K562 (cell line): Measurements from ENCODE around the gene CDH20. TPM values are rescaled to one million over a fixed set of nuclear protein-coding genes. Genes with fewer than 3 reads are reported as not detected.

Source experiments
- BMI1 ChIP-seq: fragments of 150-350 bp; IDR thresholded peaks from 2 replicates; pipeline ENCODE4 v1.6.1; 2014; ENCODE audit warnings: low read length
- SPI1 ChIP-seq: IDR thresholded peaks from 2 replicates; pipeline ENCODE4 v1.6.1; 2011; ENCODE audit warnings: low read depth, low read length, control low read depth, borderline replicate concordance
- polyA plus RNA-seq, 8 experiments: library from polyadenylated mRNA; depleted of rRNA in 4 of 8; stranded (reverse) in 5 of 8; unstranded in 3 of 8; fragments of >200 nt; fragmentation: Nextera tagmentation in 2 of 8; fragmentation: Illumina TruSeq in 1 of 8; extraction: Ambion mirVana in 2 of 8; extraction: Trizol in 1 of 8; gene quantifications; 2 replicates each; pipeline versions ENCODE4 v1.2.1 to v1.2.3, GENCODE V29; 2011 to 2014; ENCODE audit warnings: inconsistent platforms in 1 of 8, missing spikeins in 1 of 8
- total RNA-seq, 7 experiments: library from RNA; depleted of rRNA in 6 of 7; stranded (reverse); fragments of >200 nt in 6 of 7; fragmentation: Illumina TruSeq in 2 of 7; extraction: Trizol in 2 of 7; gene quantifications; 2 replicates each; pipeline versions ENCODE4 v1.2.1 to v1.2.3, GENCODE V29; 2011 to 2021; ENCODE audit warnings: low replicate concordance in 1 of 7
- TF ChIP-seq, protein P1 (sequence below): conservative IDR thresholded peaks from 2 replicates; pipeline ENCODE4 v1.6.1; 2011; ENCODE audit warnings: low read depth, mild to moderate bottlenecking, low read length; ENCODE audit not compliant: control insufficient read depth
- TF ChIP-seq, protein P2 (sequence below): sonication (generic); formaldehyde crosslinking; IDR thresholded peaks from 2 replicates; pipeline ENCODE4 v1.9.0; 2022; ENCODE audit warnings: mild to moderate bottlenecking, missing genetic modification reagents
- TF ChIP-seq, protein P3 (sequence below): sonication (generic); formaldehyde crosslinking; IDR thresholded peaks from 2 replicates; pipeline ENCODE4 v1.8.0; 2022; ENCODE audit warnings: mild to moderate bottlenecking, missing genetic modification reagents
- TF ChIP-seq, protein P4 (sequence below): fragments of 450-650 bp; IDR thresholded peaks from 2 replicates; pipeline ENCODE4 v1.7.1; 2018; ENCODE audit warnings: mild to moderate bottlenecking, low read depth; ENCODE audit not compliant: partially characterized antibody

CDH20 gene
- total and polyA plus RNA-seq, 9 of the 15 experiments (the other 6 are each of a cell fraction or from before 2014, with no cell fraction given): not detected

DNA sequence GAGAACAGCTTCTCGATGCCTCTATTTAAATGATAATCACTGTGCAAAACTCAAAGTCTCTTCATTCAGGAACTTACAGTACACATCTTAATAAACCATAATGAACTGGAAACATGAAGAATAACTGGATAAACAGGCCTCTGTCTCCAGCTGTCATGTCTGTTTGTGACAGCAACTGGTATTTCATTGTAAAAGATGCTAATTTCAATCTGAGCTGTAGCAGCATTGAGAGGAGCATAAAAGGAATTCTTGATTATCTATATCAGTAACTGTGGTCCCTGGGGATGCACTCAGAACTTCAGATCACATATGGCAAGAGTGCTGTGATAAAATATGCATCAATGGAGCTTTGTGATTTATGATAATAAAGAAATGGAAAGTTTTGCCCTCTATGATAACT is 18.8 kb downstream of the CDH20 start (continued):
- TF ChIP-seq, protein P1, sequence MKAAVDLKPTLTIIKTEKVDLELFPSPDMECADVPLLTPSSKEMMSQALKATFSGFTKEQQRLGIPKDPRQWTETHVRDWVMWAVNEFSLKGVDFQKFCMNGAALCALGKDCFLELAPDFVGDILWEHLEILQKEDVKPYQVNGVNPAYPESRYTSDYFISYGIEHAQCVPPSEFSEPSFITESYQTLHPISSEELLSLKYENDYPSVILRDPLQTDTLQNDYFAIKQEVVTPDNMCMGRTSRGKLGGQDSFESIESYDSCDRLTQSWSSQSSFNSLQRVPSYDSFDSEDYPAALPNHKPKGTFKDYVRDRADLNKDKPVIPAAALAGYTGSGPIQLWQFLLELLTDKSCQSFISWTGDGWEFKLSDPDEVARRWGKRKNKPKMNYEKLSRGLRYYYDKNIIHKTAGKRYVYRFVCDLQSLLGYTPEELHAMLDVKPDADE: no peak
- TF ChIP-seq, protein P2, sequence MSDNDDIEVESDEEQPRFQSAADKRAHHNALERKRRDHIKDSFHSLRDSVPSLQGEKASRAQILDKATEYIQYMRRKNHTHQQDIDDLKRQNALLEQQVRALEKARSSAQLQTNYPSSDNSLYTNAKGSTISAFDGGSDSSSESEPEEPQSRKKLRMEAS: no peak
- TF ChIP-seq BMI1 (no peak), SPI1 (no peak)
- TF ChIP-seq, protein P3, sequence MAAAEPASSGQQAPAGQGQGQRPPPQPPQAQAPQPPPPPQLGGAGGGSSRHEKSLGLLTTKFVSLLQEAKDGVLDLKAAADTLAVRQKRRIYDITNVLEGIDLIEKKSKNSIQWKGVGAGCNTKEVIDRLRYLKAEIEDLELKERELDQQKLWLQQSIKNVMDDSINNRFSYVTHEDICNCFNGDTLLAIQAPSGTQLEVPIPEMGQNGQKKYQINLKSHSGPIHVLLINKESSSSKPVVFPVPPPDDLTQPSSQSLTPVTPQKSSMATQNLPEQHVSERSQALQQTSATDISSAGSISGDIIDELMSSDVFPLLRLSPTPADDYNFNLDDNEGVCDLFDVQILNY: no peak
- TF ChIP-seq, protein P4, sequence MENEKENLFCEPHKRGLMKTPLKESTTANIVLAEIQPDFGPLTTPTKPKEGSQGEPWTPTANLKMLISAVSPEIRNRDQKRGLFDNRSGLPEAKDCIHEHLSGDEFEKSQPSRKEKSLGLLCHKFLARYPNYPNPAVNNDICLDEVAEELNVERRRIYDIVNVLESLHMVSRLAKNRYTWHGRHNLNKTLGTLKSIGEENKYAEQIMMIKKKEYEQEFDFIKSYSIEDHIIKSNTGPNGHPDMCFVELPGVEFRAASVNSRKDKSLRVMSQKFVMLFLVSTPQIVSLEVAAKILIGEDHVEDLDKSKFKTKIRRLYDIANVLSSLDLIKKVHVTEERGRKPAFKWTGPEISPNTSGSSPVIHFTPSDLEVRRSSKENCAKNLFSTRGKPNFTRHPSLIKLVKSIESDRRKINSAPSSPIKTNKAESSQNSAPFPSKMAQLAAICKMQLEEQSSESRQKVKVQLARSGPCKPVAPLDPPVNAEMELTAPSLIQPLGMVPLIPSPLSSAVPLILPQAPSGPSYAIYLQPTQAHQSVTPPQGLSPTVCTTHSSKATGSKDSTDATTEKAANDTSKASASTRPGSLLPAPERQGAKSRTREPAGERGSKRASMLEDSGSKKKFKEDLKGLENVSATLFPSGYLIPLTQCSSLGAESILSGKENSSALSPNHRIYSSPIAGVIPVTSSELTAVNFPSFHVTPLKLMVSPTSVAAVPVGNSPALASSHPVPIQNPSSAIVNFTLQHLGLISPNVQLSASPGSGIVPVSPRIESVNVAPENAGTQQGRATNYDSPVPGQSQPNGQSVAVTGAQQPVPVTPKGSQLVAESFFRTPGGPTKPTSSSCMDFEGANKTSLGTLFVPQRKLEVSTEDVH: no peak
